ENCODE measurements around the gene OTULIN.

Gene OTULIN

DNA sequence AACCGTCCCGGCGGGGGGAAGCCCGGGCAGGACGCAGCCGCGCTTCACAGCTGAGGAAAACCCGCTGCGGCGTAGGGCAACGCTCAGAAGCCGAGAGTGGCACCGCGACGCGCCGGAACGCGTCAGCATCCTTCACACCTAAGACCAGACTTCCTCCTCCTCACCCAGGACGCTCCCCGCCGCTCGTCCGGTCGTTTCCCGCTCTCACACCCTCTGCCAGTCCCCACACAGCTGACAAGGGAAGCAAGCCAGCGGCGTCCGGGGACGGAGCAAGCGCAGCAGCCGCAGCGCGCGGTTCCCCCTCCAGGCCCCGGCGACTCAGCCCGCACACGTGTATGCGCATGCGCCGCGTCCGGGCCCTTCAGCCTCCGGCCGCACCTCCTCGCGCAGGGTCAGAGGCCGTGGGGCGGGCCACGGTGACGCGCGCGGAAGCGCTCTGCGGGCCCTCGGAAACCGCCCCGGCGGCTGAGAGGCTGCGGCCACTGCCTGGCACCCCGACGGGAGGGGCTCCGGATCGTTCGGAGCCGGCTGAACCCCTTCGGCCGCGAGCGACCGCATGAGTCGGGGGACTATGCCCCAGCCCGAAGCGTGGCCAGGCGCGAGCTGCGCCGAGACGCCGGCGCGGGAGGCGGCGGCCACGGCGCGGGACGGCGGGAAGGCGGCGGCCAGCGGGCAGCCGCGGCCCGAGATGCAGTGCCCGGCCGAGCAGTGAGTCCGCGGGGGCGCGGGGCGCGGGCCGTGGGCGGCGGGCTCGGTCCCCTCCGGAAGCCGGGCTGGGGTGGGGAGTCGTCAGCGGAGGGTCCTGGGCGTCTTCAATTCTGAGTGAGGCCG, at the start of gene OTULIN:
TSS of gene OTULIN (plus strand) at position 449 of the 831 bp plus-strand sequence. CDS start at position 557, 108 bp downstream.
- DNase-seq: peak; percentile 98

- DNase-seq: peak; percentile 95
These were observed 49.2 kb upstream of the OTULIN start for GRCh38 chr5:14615365-14615764.

GRCh38 chr5:14617441-14617840, 47.1 kb upstream of the OTULIN start:
- no peak for DNase-seq

DNA sequence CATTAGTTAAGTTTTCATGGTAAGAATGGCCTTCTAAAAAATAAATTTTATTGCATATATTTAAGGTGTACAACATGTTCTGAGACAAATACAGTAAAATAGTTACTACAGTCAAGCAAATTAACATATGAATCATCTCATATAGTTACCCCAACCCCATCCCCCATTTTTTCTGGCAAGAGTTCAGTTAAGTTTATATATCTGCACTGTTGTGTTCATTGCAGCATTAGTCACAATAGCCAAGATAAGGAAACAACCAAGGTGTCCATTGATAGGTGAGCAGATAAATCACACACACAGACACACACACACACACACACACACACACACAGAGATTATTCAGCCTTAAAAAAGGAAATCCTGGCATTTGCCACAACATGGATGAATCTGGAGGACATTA, 37.2 kb upstream of the OTULIN start:
- DNase-seq: peak; percentile 15

DNA sequence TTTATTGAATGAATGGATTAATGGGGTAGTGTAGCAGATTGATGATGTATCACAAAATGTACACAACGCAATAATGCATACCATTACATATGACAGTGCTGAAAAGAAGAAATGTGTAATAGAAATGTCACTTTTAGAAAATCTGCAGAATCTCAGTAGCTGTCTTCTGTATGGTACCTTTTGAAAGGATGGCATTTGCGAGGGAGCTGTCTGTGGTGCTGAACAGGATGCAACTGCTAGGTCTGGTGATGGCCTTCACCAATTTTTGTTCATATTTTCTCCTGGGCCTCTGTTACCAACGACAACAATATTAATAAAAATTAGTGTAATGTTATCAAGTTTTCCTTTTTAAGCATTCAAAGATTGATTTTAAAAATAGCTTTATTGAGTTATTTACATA, 36.2 kb upstream of the OTULIN start:
- peak; percentile 51 for DNase-seq

- peak; percentile 16 for DNase-seq
These were observed 33.8 kb upstream of the OTULIN start for GRCh38 chr5:14630671-14631070.

DNA sequence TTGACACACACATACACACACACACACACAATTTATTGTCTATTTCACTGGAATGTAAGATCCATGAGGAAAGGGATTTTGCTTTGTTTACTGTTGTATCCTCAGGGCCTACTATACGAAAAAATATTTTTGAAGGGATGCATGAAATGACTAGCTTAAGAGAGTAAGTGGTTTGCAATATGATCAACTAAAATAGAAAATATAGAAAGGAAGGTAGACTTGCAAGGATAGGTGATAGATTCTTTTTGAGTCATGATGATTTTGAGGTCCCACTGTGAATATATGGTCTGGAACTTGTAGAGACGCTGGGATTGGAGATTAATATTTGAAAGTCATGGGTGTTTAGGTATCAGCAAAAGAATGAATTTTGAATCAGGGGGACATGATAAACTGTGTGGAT, 28.9 kb upstream of the OTULIN start:
- no peak for DNase-seq

- DNase-seq: no peak
These were observed 23.8 kb upstream of the OTULIN start for GRCh38 chr5:14640765-14641164.

DNA sequence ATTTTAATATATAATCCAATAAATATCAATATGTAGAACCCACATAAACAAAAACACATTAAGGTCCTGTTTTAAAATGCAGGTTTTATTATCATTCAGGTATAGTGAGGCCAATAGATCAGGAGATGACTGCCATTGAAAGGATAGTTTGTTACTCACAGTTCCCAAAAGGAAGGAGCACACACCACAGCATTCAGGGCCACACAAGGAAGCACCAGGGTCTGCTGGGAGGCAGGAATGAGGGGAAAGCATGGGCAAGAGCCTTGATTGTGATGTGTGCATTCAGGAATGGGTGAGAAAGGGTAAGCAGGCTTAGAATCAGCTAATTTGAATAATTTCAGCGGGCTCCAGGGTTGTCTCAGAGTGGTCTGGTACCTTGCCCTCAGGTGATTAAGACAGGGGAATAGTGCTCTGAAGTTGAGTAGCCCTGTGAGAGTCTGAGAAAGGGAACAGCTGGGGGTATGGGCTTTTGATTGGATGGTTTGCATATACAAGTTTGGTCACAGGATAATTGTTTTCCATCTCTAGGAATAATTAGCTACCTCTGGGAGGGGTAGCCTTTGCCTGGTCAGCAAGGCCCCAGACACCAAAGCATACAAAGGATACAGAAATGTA, 19.8 kb upstream of the OTULIN start:
- DNase-seq: no peak

DNA sequence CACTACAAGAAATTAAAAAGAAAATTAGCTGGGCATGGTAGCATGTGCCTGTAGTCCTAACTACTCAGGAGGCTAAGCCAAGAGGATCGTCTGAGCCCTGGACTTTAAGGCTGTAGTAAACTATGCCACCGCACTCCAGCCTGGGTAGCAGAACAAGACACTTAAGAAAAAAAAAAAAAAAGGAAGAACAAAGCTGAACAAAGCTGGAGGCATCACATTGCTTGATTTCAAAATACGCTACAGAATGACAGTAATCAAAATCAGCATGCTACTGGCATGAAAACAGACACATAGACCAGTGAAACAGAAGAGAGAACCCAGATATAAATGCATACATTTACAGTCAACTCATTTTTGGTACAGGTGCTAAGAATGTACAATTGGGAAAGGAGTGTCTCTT, 14.5 kb upstream of the OTULIN start:
- no peak for DNase-seq

DNA sequence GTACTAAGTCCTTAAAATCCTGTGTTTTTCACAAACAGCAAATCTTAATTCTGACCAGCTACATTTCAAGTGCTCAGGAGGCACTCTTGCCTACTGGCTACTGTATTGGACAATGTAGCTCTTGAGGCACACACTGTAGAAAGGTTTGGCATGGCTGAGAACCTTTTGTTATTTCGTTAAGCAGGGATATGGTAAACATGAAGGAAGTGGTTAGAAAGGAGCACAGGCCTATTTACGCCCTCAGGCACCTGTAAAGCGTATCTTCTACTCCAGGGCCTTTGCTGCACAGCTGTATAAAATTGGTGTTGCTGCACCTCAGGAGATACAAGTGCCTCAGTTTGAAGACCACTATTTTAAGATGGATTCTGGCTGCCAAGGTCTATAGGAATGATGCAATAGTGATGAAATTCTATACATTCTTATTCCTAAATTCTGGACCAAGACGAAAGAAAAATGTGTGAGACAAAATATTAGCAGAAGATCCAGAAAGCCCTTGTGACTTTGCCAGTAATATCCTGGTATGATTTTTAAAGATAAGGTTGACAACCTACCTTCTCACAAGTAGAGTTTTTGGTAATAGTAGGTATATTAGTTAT, 9.3 kb upstream of the OTULIN start:
- no peak for DNase-seq

- DNase-seq: no peak
These were observed 7.6 kb upstream of the OTULIN start for GRCh38 chr5:14656898-14657297.

GRCh38 chr5:14659821-14660607, 4.5 kb upstream of the OTULIN start:
- no peak for DNase-seq

- no peak for DNase-seq
These were observed 3.7 kb upstream of the OTULIN start for GRCh38 chr5:14660833-14661232.

- DNase-seq: no peak
These were observed 1.7 kb upstream of the OTULIN start for GRCh38 chr5:14662721-14663260.

DNA sequence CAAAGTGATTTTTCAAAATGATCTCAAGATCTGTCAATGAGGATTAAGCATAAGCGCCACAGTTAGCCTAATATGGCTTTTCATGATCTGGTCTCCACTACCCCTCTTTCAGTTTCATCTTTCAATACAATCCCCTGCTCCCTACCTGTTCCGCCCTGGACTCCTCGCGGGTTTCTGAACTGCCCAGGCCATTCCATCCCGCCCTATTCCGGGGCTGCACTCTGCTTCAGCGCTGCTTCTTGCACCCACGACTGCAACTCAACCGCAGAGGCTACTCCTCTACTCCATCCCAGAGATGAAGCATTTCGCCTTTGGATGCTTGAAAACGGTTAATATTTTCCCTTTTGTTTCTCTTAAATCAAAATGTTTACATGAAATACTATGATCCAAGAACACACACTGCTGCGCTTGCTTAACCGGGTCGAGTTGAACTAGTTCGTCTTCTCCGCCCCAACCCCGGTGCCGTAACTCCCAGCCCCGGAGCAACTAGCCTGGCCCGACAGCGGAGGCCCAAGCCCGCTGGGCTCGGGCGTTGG, 716 bp upstream of the OTULIN start:
- DNase-seq: peak; percentile 76

DNA sequence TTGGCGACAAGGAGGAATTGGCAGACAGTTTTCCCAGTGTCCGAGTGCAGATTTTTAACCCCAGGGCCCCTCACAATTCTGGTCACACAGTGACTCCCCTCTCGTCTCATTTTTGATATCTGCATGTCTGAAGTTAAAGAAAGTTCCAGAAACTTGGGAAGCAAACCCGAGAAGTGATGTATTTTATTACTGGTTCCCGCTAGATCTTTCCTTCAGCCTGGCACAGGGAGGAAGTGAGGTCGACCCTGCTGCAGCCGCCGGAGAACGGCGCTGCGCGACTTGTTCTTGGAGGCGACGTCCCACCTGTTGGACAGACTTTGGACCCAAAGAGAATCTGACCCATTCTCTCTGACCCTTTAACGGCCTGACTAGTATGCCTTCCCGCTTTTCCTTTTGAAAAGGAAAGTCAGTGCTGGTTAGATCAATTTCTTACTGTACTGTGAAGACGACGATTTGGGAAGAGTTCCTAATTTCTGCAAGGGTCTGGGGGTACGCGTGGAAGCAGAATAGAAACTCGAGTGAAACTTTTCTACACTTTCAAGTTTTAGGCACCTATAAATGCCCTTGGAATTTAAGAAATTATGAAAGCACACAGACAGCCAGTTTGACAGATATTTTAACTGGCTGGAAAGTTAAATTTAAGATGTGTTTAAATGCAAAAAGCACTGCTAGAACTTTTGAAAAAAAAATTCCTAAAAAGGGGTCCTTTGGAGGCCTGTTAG, 744 bp downstream of the OTULIN start:
- peak; percentile 75 for DNase-seq

GRCh38 chr5:14665949-14666348, 1.4 kb downstream of the OTULIN start:
- DNase-seq: peak; percentile 63

- no peak for DNase-seq
These were observed 1.8 kb downstream of the OTULIN start for GRCh38 chr5:14666357-14666756.

- no peak for DNase-seq
These were observed 2.8 kb downstream of the OTULIN start for GRCh38 chr5:14667290-14667689.

DNA sequence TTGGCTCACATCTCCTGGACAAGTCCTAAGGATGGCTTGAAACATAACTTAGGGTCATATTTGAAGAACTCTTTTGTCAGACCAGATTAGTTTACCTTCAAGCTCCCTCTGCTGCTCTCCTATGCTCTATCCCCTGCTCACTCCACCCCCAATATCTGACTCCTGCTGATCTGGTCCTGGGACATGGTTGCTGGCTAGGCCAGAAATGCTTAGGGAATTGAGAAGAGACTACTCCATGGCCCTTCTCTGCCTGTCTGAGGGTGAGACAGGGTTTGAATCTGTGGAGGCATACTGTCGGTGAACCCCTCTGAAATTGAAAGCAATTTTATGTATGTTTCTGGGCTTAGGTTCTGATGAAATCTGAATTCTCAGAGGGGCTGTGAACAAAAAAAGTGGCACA, 3.3 kb downstream of the OTULIN start:
- DNase-seq: no peak

GRCh38 chr5:14668181-14668591, 3.7 kb downstream of the OTULIN start:
- DNase-seq: no peak

All from DMS53 (cell line).